ENCODE results near the gene NOL7.

Gene NOL7

DNA sequence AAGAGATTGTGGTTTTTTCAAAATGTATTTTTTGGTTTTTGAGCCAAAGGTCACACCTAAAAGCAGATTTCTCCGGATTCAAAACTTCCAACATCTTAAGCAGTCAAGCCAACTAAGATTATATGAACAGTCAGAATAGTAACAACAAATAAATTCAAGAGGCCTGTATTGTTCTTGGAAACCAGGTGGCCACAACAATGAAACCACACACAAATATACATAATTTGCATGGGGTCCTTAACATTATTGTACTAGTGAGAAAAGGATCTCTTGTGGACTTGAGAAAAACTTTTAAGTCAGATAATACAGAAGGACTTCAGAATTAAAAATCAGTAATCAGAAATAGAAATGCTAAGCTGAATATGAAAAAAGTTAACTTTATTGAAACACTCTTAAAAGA lies 40.6 kb downstream of the NOL7 start:
- TF ChIP-seq, protein P1, sequence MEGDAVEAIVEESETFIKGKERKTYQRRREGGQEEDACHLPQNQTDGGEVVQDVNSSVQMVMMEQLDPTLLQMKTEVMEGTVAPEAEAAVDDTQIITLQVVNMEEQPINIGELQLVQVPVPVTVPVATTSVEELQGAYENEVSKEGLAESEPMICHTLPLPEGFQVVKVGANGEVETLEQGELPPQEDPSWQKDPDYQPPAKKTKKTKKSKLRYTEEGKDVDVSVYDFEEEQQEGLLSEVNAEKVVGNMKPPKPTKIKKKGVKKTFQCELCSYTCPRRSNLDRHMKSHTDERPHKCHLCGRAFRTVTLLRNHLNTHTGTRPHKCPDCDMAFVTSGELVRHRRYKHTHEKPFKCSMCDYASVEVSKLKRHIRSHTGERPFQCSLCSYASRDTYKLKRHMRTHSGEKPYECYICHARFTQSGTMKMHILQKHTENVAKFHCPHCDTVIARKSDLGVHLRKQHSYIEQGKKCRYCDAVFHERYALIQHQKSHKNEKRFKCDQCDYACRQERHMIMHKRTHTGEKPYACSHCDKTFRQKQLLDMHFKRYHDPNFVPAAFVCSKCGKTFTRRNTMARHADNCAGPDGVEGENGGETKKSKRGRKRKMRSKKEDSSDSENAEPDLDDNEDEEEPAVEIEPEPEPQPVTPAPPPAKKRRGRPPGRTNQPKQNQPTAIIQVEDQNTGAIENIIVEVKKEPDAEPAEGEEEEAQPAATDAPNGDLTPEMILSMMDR (IDR thresholded peaks at IDR 0.05; ENCODE audit: extremely low read depth, insufficient read depth, missing control alignments), result no peak
- no peak for DNase-seq (ENCODE audit: low spot score)
- in situ Hi-C loops (cut with MboI; ENCODE audit: low pct_unique_long_range_greater_than_20kb, low sequenced_read_pairs, unreplicated experiment), result no loop called here

DNA sequence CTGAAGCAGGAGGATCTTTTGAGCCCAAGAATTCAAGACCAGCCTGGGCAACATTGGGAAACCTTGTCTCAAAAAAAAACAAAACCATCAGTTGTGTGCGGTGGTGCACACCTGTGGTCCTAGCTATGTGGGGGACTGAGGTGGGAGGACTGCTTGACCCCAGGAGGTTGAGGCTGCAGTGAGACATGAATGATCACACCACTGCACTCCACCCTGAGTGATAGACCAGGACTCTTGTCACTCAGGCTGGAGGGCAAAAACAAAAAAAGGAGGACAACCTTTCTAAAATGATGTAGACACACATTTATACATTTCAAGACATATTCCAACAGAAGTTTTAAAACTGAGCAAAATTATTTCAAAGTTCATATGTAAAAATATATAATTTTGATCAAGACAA lies 45.1 kb downstream of the NOL7 start:
- no peak for DNase-seq (ENCODE audit: low spot score)
- in situ Hi-C loops (cut with MboI; ENCODE audit: low pct_unique_long_range_greater_than_20kb, low sequenced_read_pairs, unreplicated experiment), result no loop called here
- TF ChIP-seq, protein P1 (IDR thresholded peaks at IDR 0.05; ENCODE audit: extremely low read depth, insufficient read depth, missing control alignments), result no peak

DNA sequence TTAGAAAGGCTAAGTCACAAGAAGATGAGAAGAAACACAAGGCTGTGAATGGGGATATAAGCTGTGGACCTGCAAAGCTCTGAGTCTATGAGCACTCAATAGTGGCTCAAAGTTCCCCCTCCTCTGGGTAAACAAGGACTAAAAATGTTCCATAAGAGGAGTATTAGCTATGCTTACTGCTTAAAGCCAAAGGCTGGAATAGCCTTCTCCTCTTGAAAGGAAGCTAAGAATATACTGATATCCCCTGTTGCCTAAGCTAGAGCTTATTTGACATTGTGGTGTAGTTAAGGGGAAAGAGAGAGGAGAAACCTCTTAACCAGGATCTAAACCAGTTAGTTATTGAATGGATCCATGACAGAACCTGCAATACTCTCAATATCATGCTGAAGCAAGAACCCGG lies 45.8 kb downstream of the NOL7 start:
- in situ Hi-C loops (cut with MboI; ENCODE audit: low pct_unique_long_range_greater_than_20kb, low sequenced_read_pairs, unreplicated experiment), result no loop called here
- DNase-seq (ENCODE audit: low spot score), result no peak
- TF ChIP-seq, protein P1 (IDR thresholded peaks at IDR 0.05; ENCODE audit: extremely low read depth, insufficient read depth, missing control alignments), result no peak

DNA sequence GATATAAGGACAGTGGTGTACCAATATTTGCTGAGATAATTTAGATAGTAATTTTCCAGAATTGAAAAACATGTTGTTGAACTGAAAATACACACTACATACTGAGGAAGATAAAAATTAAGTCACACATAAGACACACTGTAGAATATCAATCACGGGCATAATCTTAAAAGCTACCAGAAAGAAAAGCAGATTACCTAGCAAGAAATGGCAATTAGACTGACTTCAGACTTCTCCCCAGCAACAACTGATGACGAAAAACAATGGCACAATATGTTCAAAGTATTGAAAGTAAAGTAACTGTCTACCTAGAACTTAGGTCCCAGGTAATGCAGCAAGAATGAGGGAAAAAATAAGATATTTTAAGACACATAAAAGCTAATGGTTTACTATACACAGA lies 46.5 kb downstream of the NOL7 start:
- in situ Hi-C loops (cut with MboI; ENCODE audit: low pct_unique_long_range_greater_than_20kb, low sequenced_read_pairs, unreplicated experiment), result no loop called here
- no peak for DNase-seq (ENCODE audit: low spot score)
- TF ChIP-seq, protein P1 (IDR thresholded peaks at IDR 0.05; ENCODE audit: extremely low read depth, insufficient read depth, missing control alignments), result no peak

DNA sequence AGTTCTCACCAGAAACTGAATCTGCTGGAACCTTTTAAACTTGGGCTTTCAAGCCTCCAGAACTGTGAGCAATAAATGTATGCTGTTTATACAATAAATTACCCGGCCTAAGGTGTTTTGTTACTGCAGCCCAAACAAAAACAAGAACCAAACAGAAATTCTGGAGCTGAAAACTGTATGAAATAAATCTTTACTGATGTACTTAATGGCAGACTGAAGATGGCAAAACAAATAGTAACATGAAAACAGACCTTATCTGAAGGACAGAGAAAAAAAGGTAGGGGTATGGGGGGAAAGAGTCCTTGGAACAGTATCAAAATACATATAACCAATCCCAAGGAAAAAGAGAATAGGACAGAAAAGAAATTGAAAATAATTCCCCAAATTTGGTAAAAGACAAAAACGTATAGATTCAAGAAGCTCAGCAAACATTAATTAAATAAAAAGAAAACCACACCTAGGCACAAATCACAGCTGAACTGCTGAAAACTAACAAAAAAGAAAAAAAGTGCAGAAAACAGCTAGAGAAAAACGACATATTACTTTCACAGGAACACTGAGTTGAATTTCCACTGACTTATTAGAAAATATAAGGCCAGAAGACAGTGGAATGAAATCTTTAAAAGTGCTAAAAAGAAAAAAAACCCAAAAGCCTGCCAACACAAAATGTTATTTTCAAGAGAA lies 47.7 kb downstream of the NOL7 start:
- TF ChIP-seq, protein P1 (IDR thresholded peaks at IDR 0.05; ENCODE audit: extremely low read depth, insufficient read depth, missing control alignments), result no peak
- no peak for DNase-seq (ENCODE audit: low spot score)
- in situ Hi-C loops (cut with MboI; ENCODE audit: low pct_unique_long_range_greater_than_20kb, low sequenced_read_pairs, unreplicated experiment), result no loop called here

DNA sequence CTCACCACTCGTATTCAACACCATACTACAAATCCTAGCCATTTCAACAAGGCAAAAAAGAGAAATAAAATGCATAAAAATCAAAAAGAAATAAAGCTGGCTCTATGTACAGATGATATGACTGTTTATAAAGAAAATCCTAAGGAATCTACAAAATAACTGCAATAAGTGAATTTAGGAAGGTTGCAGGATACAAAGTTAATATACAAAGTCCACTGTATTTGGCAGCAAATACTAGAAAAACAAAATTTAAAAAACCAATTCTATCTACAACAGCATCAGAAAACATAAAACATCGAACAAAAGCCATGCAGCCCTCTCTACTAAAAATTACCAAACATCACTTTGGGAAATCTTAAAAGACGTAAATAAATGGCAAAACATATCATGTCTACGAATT lies 48.9 kb downstream of the NOL7 start:
- TF ChIP-seq, protein P1 (IDR thresholded peaks at IDR 0.05; ENCODE audit: extremely low read depth, insufficient read depth, missing control alignments), result no peak
- in situ Hi-C loops (cut with MboI; ENCODE audit: low pct_unique_long_range_greater_than_20kb, low sequenced_read_pairs, unreplicated experiment), result no loop called here

More for the DNA sequence above, 48.9 kb downstream of the NOL7 start:
- DNase-seq (ENCODE audit: low spot score), result no peak
